ENCODE results near the gene XAF1.
"Not testable (repeated sequence)": the region's sequence is repeated elsewhere in the genome, so short reads cannot be mapped to it uniquely, and the experiment has no call there.

Gene XAF1

GRCh38 chr17:6753546-6753945 is 2.3 kb upstream of the XAF1 start:
- no peak for DNase-seq (ENCODE audit: low spot score)

- no peak for DNase-seq (ENCODE audit: low spot score)
Measured at GRCh38 chr17:6755281-6755680, 565 bp upstream of the XAF1 start.

- DNase-seq (ENCODE audit: low spot score), result no peak
Measured at GRCh38 chr17:6756425-6757031, 682 bp downstream of the XAF1 start.

- DNase-seq (ENCODE audit: low spot score), result no peak
Measured at GRCh38 chr17:6757747-6758146, 1.9 kb downstream of the XAF1 start.

- DNase-seq (ENCODE audit: low spot score), result no peak
Measured at GRCh38 chr17:6761779-6762178, 5.9 kb downstream of the XAF1 start.

- no peak for DNase-seq (ENCODE audit: low spot score)
Measured at GRCh38 chr17:6768447-6768846, 12.6 kb downstream of the XAF1 start.

GRCh38 chr17:6772016-6772415 is 16.2 kb downstream of the XAF1 start:
- DNase-seq (ENCODE audit: low spot score), result no peak

GRCh38 chr17:6774906-6775305 is 19.1 kb downstream of the XAF1 start:
- DNase-seq (ENCODE audit: low spot score), result not testable (repeated sequence)

GRCh38 chr17:6775871-6776405 is 20.1 kb downstream of the XAF1 start, which contains the start of gene FBXO39:
Gene FBXO39, plus strand, starts transcription at chr17:6776215. Its CDS starts 3,654 bp downstream, at chr17:6779869.
- no peak for DNase-seq (ENCODE audit: low spot score)

GRCh38 chr17:6779411-6779810 is 23.6 kb downstream of the XAF1 start:
- DNase-seq (ENCODE audit: low spot score), result no peak

GRCh38 chr17:6780001-6780400 is 24.2 kb downstream of the XAF1 start:
- DNase-seq (ENCODE audit: low spot score), result no peak

GRCh38 chr17:6780886-6781285 is 25.0 kb downstream of the XAF1 start:
- DNase-seq (ENCODE audit: low spot score), result no peak

GRCh38 chr17:6782244-6782643 is 26.4 kb downstream of the XAF1 start:
- no peak for DNase-seq (ENCODE audit: low spot score)

GRCh38 chr17:6786618-6787017 is 30.8 kb downstream of the XAF1 start:
- DNase-seq (ENCODE audit: low spot score), result no peak

- DNase-seq (ENCODE audit: low spot score), result no peak
Measured at GRCh38 chr17:6787081-6787693, 31.3 kb downstream of the XAF1 start.

- no peak for DNase-seq (ENCODE audit: low spot score)
Measured at GRCh38 chr17:6789146-6789545, 33.3 kb downstream of the XAF1 start.

- no peak for DNase-seq (ENCODE audit: low spot score)
Measured at GRCh38 chr17:6793748-6794493, 38.1 kb downstream of the XAF1 start.

- DNase-seq (ENCODE audit: low spot score), result no peak
Measured at GRCh38 chr17:6796017-6796886, 40.4 kb downstream of the XAF1 start.

- no peak for DNase-seq (ENCODE audit: low spot score)
Measured at GRCh38 chr17:6796887-6797490, 41.1 kb downstream of the XAF1 start.

GRCh38 chr17:6797718-6798351 is 42.0 kb downstream of the XAF1 start:
- DNase-seq (ENCODE audit: low spot score), result no peak

GRCh38 chr17:6799738-6800137 is 43.9 kb downstream of the XAF1 start:
- DNase-seq (ENCODE audit: low spot score), result no peak

Data from pons (tissue), 1 donor.